Gastrocnemius medialis (tissue), 4 donors: ENCODE results near the gene TRAF2.

Experiments
- POLR2A ChIP-seq, 2 donors: fragments of 450-650 bp; IDR thresholded peaks; one replicate each; pipeline ENCODE4 v1.6.1; 2017; ENCODE audit warnings: antibody characterized with exemption in 2 of 2, mild to moderate bottlenecking in 2 of 2, moderate library complexity in 2 of 2
- TF ChIP-seq, protein P1 (sequence below), 5 experiments: fragments of 450-650 bp in 3 of 5; fragments of 200-600 bp in 2 of 5; sonication (generic) in 2 of 5; IDR thresholded peaks in 4 of 5; conservative IDR thresholded peaks in 1 of 5; 1 replicate in 4 of 5; 2 replicates in 1 of 5; pipeline ENCODE4 v1.5.1; 2016 to 2019; ENCODE audit warnings: antibody characterized with exemption in 5 of 5, mild to moderate bottlenecking in 3 of 5, moderate library complexity in 3 of 5

DNA sequence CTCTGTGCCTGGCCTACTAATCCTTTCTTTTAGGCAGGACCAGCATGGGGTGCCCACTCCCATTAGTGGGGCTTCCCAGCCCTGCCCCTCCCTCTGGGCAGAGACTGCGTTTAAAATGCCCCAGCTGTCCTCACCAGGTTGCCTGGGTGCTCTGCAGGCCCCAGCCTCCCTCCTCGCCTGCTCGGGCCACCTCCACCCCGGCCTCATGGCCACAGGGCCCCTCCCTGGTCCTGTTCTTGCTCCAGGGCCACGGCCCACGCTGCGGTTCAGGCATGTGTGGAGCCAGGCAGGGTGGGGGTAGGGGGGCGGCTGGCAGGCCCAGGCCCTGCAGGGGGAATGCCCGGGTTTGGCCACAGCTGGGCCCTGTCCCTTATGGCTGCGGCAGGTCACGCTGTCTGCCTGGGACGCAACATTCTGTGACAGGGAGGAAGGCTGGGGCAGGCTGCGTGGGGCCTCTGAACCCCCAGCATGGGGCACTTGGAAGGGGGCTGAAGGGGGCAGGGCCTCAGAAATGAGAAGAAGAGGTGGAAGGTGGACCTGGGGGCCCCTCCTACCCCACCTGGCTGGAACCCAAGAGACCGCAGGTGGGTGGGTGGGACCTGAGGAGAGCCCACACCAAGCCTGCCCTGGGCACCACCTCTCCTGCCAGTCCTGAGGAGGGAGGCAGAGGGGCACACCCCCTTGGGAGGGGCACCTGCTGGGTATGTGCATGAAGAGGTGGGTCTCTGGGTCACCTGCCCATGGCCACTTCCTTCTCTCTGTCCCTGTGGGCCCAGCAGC lies 65.4 kb downstream of the TRAF2 start, which contains the start of gene LCN12:
- TF ChIP-seq, protein P1, sequence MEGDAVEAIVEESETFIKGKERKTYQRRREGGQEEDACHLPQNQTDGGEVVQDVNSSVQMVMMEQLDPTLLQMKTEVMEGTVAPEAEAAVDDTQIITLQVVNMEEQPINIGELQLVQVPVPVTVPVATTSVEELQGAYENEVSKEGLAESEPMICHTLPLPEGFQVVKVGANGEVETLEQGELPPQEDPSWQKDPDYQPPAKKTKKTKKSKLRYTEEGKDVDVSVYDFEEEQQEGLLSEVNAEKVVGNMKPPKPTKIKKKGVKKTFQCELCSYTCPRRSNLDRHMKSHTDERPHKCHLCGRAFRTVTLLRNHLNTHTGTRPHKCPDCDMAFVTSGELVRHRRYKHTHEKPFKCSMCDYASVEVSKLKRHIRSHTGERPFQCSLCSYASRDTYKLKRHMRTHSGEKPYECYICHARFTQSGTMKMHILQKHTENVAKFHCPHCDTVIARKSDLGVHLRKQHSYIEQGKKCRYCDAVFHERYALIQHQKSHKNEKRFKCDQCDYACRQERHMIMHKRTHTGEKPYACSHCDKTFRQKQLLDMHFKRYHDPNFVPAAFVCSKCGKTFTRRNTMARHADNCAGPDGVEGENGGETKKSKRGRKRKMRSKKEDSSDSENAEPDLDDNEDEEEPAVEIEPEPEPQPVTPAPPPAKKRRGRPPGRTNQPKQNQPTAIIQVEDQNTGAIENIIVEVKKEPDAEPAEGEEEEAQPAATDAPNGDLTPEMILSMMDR (IDR thresholded peaks at IDR 0.05 in 4 of 5, conservative IDR thresholded peaks at IDR 0.05 in 1 of 5): no peak
- TF ChIP-seq POLR2A (IDR thresholded peaks at IDR 0.05): no peak
